ENCODE results near the gene PTCHD4.

DNA sequence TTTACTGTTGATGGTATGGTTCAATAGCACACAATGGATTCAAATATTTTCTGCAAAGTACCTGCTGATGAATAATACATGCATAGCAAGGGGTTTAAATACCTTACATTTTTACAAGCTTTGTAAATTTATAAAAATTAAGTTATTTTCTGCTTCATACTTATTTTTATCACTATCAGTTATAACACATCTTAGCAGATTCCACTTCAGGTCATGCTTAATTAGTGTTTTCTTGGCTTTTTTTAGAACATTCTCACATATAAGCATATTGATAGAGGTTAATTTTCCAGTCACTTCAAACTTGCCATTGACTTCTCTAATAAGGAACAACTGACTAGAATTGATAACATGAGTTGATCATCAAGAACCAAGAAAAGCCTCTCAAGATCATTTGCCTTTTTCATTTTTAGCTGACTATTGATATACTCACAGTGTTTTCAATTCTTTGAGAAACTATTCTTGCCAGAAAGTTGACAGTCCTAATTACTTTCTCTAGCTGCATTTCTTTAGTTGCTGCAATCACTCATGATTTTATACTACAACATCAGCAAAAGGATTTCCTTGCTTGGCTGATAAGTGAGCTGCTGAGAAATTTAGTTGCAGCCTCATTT is 25.8 kb downstream of the PTCHD4 start:
- TF ChIP-seq EZH2 (IDR thresholded peaks at IDR 0.05; ENCODE audit: borderline replicate concordance) (no peak), EZH2phosphoT487 (IDR thresholded peaks at IDR 0.05; ENCODE audit: low read depth, severe bottlenecking, unreplicated experiment) (no peak)
- TF ChIP-seq, protein P1, sequence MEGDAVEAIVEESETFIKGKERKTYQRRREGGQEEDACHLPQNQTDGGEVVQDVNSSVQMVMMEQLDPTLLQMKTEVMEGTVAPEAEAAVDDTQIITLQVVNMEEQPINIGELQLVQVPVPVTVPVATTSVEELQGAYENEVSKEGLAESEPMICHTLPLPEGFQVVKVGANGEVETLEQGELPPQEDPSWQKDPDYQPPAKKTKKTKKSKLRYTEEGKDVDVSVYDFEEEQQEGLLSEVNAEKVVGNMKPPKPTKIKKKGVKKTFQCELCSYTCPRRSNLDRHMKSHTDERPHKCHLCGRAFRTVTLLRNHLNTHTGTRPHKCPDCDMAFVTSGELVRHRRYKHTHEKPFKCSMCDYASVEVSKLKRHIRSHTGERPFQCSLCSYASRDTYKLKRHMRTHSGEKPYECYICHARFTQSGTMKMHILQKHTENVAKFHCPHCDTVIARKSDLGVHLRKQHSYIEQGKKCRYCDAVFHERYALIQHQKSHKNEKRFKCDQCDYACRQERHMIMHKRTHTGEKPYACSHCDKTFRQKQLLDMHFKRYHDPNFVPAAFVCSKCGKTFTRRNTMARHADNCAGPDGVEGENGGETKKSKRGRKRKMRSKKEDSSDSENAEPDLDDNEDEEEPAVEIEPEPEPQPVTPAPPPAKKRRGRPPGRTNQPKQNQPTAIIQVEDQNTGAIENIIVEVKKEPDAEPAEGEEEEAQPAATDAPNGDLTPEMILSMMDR (IDR thresholded peaks at IDR 0.05; ENCODE audit: poor library complexity), result no peak
